Fibroblast of the conjunctiva (primary cell): ENCODE measurements around the gene HAGH.
"Not testable (repeated sequence)": the region's sequence is repeated elsewhere in the genome, so short reads cannot be mapped to it uniquely, and the experiment has no call there.

Source experiments
- DNase-seq: peaks from one replicate; pipeline ENCODE4 v3.0.0-alpha.2; 2010; ENCODE audit warnings: low read depth

Gene HAGH

DNA sequence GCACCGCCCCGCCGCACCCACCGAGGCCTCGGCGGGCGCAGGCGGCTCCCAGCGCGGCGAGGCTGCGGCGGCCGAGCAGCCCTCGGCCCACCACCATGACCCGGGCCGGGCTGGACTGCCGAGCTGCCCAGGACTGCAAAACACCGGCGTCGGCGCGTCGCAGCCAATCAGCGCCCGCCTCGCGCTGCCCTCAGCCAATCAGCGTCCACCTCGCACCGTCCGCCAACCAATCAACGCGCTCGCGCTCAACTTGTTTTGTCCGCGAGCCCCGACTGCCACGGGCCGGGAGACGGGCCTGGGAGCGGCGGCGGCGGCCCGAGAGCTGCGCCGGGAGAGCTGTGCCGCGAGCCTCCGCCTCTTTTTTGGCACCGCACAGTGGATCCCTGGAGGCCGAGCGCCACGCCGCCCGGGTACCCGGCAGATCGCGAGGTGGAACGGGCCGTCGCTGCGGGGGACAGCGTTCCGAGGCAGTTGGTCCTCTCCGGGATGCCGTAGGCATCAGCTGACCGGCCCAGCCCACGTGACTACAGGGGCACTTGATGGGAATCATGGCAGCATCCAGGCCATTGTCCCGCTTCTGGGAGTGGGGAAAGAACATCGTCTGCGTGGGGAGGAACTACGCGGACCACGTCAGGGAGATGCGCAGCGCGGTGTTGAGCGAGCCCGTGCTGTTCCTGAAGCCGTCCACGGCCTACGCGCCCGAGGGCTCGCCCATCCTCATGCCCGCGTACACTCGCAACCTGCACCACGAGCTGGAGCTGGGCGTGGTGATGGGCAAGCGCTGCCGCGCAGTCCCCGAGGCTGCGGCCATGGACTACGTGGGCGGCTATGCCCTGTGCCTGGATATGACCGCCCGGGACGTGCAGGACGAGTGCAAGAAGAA, at the start of gene HAGH, which contains the start of gene FAHD1:
Gene HAGH, minus strand, starts transcription at position 135 of the 883 bp plus-strand sequence. Its CDS starts 38 bp downstream, at position 97.
Gene FAHD1, plus strand, starts transcription at position 516 of the 883 bp plus-strand sequence. Its CDS starts 33 bp downstream, at position 549.
- DNase-seq = peak; percentile 87

- DNase-seq = not testable (repeated sequence)
Measured at GRCh38 chr16:1876066-1876465, 49.4 kb upstream of the HAGH start.

DNA sequence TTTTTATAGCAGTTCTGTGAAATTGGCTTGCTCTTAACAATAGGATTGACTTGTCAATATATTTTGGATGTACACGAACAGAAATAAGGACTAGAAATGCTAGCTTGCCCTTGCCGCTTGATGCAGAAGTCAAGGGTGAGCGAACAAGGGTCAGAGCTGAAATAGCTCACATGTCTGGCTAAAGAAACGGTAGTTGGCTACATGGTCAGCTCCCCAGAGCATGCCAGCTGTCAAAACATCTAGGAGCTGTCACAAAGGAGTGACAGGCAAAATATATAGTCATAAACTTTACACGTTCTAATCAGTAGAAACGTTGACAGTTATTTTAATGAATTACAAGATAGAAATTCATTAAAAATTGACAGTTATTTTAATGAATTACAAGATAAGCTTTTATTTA, 48.2 kb upstream of the HAGH start:
- DNase-seq = no peak

DNA sequence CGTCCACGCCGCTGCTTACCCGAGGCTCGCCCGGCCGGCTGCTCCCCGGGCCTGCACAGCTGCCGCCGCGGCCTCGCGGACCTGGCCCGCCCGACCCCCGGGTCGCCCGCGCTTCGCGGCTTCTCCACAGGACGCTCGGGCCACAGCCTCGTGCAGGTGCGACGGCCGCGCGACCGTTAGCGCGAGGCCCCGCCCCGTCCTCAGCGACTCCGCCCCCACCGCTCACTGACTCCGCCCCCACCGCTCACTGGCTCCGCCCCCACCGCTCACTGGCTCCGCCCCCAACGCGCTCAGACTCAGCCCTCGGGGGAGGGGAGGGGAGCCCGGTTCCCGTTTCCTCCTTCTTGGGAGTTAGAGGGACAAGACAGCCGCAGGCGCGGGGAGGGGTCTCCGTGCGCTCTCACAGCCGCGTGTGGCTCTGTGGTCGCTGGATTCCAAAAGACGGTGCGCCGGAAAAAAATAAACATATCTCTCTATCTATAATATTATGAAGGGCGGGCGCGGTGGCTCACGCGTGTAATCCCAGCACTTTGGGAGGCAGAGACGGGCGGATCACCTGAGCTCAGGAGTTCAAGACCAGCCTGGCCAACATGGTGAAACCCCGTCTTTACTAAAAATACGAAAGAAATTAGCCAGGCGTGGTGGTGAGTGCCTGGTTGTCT, 45.5 kb upstream of the HAGH start, which contains the start of gene MEIOB:
Gene MEIOB, minus strand, starts transcription at position 191 of the 662 bp plus-strand sequence. CDS start 3,989 bp downstream, outside the sequence.
- no peak for DNase-seq

DNA sequence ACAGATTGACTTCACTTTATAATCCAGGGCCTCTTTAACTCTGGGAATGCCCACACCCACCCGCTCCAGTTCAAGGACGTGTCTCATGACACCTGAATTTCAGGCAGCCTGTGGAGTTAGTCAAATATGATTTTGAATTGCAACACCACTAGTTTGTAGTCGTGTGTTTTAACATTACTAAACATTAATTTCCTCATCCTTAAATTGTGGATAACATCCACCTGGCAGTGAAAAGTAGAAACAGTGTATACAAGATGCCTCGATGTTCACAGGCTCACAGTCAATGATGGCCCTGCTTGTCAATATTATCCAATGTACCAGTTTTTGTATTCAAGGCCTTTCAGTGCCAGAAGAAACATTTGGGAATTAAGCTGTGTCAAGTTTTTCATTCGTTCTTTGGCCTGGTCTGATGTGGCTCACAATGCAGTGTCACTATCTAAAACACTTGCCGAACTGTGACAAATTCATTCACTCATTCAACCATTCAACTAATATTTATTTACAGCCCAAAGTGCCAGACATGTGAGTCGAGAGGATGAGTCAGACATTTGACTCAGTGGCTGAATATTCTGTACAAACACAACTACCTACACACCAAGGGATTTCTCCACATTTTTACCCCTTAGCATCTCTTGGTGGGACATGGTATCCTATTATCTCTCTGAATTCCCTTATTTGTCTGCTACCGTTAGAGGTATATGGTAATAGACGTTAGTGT, 43.9 kb upstream of the HAGH start:
- no peak for DNase-seq

DNA sequence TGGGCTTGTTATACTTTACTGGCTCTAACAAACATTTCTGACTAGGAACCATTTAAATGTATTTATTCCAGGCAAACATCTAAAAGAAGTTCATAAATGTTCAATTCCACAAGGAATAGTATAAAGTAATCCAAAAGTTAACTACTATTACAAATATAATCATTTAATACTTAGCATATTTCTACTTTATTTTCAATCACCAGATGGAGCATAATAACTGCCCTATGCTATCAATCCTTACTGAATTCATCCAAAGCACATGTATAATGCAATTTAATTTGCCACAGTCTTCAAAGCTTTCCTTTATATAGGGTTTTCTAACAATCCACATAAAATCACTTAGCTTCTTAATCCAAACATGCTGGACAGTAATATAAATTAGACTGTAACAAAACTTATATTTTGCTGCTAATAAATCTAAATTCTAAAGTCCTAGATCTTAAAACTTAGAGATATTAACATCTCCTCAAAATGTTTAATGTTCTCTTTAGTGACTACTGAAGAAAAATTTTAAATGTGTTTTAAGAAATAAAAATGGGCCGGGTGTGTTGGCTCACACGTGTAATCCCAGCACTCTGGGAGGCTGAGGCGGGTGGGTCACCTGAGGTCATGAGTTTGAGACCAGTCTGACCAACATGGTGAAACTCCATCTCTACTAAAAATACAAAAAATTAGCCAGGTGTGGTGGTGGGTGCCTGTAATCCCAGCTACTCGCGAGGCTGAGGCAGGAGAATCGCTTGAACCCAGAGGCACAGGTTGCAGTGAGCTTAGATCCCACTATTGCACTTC, 39.5 kb upstream of the HAGH start:
- DNase-seq = no peak

GRCh38 chr16:1863681-1864460, 37.2 kb upstream of the HAGH start:
- peak; percentile 31 for DNase-seq

GRCh38 chr16:1862394-1862793, 35.8 kb upstream of the HAGH start:
- no peak for DNase-seq

DNA sequence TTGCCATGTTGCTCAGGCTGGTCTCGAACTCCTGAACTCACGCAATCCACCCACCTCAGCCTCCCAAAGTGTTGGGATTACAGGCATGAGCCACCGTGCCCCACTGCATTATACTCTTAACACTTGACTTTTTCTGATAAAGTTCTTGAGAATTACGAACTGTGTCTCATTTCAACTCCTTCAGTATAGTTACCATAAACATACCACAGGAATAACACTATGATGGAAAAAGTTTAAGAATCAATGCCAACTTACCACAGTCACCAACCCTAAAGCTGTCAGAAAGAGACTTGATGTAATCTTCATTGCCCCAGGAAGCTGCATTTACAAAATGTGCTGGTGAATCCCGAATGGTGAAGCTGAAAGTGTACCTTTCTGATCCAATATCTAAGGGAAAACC, 35.1 kb upstream of the HAGH start:
- DNase-seq = no peak

DNA sequence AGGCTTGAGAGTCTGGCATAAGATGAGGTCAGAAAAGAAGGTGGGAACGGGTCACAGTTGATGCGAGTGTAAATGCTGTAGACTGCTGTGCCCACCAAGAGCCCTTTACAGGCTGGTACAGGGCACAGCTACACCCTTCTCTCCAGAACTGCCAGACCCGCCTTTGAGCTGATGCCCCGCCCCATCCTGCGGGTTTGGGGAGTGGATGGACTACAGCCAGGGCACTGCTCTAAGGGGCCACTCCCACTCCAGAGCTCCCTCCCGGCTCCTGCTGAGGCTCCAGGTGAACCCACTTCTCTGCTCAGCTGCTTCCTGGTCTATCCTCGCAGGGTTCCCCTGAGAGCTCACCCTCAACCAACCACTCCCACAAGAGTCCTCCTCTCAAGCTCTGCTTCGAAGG, 33.0 kb upstream of the HAGH start:
- DNase-seq = no peak

DNA sequence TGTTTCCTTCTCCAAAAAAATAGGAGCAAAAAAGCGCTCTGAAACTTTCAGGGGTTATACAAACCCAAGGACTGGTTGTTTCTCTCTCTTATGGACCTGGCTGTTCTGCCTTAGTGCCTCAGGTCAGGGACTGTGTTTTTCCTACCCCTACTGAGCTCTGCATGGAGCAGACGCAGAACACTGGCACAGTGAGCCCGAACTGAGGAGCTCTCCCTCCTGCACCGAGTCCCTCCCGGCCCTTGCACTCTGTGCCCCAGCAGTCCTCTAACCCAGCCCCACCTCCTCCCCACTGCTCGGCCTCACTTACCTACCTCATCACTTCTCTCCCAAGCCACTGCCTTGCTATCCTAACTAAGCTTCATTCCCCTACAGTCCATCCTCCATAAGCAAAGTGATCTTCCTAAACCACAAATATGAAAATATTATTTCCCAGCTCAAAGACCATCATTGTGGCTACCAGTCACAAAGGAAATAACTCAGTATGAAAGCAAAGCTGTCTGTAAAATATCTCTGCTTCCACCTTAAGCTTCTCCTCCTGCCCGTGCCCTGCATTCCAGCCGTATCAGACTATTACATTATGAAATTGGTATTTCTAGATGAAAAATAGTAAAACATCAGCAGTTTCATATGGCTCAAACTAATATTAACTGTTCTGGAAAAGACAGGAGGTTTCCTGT, 31.7 kb upstream of the HAGH start:
- DNase-seq = no peak

GRCh38 chr16:1857433-1858097, 30.9 kb upstream of the HAGH start:
- no peak for DNase-seq

- no peak for DNase-seq
Measured at GRCh38 chr16:1851793-1852192, 25.2 kb upstream of the HAGH start.

DNA sequence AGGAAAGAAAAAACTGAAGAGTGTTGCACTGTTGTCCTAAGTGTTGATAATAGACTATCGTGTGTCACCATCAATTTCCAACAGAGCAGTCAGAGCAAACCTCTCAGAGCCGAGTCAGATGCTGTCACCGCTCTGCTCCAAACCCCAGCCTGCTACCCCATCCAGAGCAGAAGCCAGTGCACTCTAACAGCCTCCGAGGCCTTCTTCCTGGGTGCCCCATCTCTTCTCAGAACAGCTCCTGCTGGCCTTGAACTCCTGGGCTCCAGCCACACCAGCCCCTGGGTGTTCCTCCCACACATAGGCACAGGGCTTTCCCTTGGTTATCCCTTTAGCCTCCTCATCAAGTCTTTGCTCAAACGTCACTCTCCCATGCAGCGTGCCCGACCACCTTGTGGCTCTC, 24.4 kb upstream of the HAGH start:
- DNase-seq = no peak

DNA sequence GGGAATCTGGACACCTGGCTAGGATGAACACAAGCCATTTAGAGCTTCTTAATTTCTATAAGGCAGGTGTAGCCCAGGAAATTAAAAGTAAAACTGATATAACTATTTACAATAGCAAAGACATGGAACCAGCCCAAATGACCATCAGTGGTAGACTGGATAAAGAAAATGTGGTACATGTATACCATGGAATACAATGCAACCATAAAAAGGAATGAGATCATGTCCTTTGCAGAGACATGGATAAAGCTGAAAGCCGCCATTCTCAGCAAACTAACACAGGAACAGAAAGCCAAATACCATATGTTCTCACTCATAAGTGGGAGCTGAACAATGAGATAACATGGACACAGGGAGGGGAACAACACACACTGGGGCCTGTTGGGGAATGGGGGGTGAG, 19.8 kb upstream of the HAGH start:
- DNase-seq = no peak

DNA sequence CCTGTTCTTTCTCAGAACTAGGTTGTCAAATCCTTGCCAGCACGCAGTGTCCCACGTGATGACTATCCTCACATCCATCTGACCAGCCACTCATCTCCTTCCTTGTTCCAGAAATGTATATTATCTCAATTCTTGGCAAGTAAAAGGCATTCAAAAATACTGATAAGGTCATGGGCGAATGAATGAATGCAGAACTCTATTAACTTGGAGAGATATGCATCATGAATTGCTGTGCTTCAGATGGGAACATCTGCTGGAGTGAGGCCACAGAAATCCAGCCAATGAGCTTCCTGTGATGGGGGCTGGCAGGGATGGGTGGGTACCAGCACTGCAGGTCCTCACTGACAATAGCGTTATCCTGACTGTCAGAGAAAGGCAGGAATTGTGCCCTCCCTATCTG, 19.4 kb upstream of the HAGH start:
- DNase-seq = no peak

GRCh38 chr16:1839554-1839953, 12.9 kb upstream of the HAGH start:
- peak; percentile 74 for DNase-seq

GRCh38 chr16:1834096-1834495, 7.5 kb upstream of the HAGH start:
- no peak for DNase-seq

GRCh38 chr16:1832838-1833454, 6.3 kb upstream of the HAGH start:
- no peak for DNase-seq
